B cell (primary cell): Measurements from ENCODE around the gene MTPN. TPM values are rescaled to one million over a fixed set of nuclear protein-coding genes. Genes with fewer than 3 reads are reported as not detected.

Experiments
- ATAC-seq: fragments of 200-7000 bp; cut with Tn5 transposase; one replicate; pipeline ENCODE4 v1.10.0; 2021; ENCODE audit warnings: low read depth, mild to moderate bottlenecking, moderate number of reproducible peaks, moderate library complexity
- CTCF ChIA-PET: fragments of 350-600 bp; sonication (Branson Sonifier 250); formaldehyde crosslinking; loops from one replicate; lab custom pipeline; 2021; ENCODE audit warnings: antibody characterized with exemption, inconsistent platforms; lab: Charles Lee
- POLR2A ChIA-PET: fragments of 350-600 bp; sonication (Branson Sonifier 250); formaldehyde crosslinking; loops from one replicate; lab custom pipeline; 2021; ENCODE audit warnings: antibody characterized with exemption; lab: Charles Lee
- DNase-seq: peaks from one replicate; pipeline ENCODE4 v3.0.0; 2013
- H2AFZ ChIP-seq: 2 replicates; pipeline ENCODE4 v1.6.1; 2012; ENCODE audit warnings: mild to moderate bottlenecking, low read depth, low read length; ENCODE audit not compliant: insufficient read depth, poor library complexity, severe bottlenecking
- H3K27ac ChIP-seq, 2 donors: 1 replicate in 1 of 2; 2 replicates in 1 of 2; pipeline ENCODE4 v1.5.1; 2012 to 2013; ENCODE audit warnings: low read length in 2 of 2, mild to moderate bottlenecking in 2 of 2, moderate library complexity in 1 of 2
- H3K27me3 ChIP-seq, 4 experiments: fragments of 200-600 bp in 1 of 4; sonication (generic) in 1 of 4; replicated peaks in 1 of 4; 1 replicate in 2 of 4; 2 replicates in 2 of 4; pipeline versions ENCODE4 v1.6.1 to v1.7.0; 2013 to 2016; ENCODE audit warnings: low read length in 3 of 4, mild to moderate bottlenecking in 2 of 4, mixed read lengths in 1 of 4, moderate library complexity in 1 of 4; ENCODE audit not compliant: insufficient read depth in 4 of 4, control insufficient read depth in 3 of 4; ENCODE audit errors: control extremely low read depth in 1 of 4
- H3K36me3 ChIP-seq, 2 experiments: replicated peaks in 1 of 2; 1 replicate in 1 of 2; 2 replicates in 1 of 2; pipeline versions ENCODE4 v1.6.1 to v1.7.1; 2013; ENCODE audit warnings: low read length in 1 of 2; ENCODE audit not compliant: insufficient read depth in 2 of 2, control insufficient read depth in 1 of 2; ENCODE audit errors: control extremely low read depth in 1 of 2, extremely low read depth in 1 of 2
- H3K4me1 ChIP-seq, 2 donors: fragments of 200-600 bp in 1 of 2; sonication (generic) in 1 of 2; 1 replicate in 1 of 2; 2 replicates in 1 of 2; pipeline versions ENCODE4 v1.5.1 to v1.6.1; 2013 to 2017; ENCODE audit warnings: low read length in 2 of 2; ENCODE audit not compliant: control insufficient read depth in 2 of 2, insufficient read depth in 2 of 2
- H3K4me2 ChIP-seq: replicated peaks from 2 replicates; pipeline ENCODE3; 2012; ENCODE audit warnings: mild to moderate bottlenecking, low read depth, low read length; ENCODE audit not compliant: poor library complexity, severe bottlenecking
- H3K4me3 ChIP-seq, 5 experiments: fragments of 200-600 bp in 1 of 5; sonication (generic) in 1 of 5; 1 replicate in 3 of 5; 2 replicates in 2 of 5; pipeline versions ENCODE4 v1.5.1 to v1.7.0; 2011 to 2016; ENCODE audit warnings: low read length in 4 of 5, mild to moderate bottlenecking in 4 of 5, low read depth in 2 of 5, control low read depth in 1 of 5, moderate library complexity in 1 of 5; ENCODE audit not compliant: insufficient read depth in 1 of 5; ENCODE audit errors: control extremely low read depth in 1 of 5, extremely low read depth in 1 of 5
- H3K79me2 ChIP-seq: fragments of 200-600 bp; sonication (generic); one replicate; pipeline ENCODE4 v1.6.0; 2016; ENCODE audit warnings: low read length; ENCODE audit not compliant: control insufficient read depth, insufficient read depth
- H3K9ac ChIP-seq: fragments of 200-600 bp; sonication (generic); 2 replicates; pipeline ENCODE4 v1.6.1; 2017; ENCODE audit warnings: mild to moderate bottlenecking, low read length, moderate library complexity
- H3K9me3 ChIP-seq, 3 donors: one replicate each; pipeline versions ENCODE4 v1.6.1 to v1.7.1; 2013; ENCODE audit warnings: low read length in 2 of 3; ENCODE audit not compliant: control insufficient read depth in 2 of 3, insufficient read depth in 1 of 3; ENCODE audit errors: control extremely low read depth in 1 of 3
- H4K20me1 ChIP-seq: 2 replicates; pipeline ENCODE4 v1.6.0; 2012; ENCODE audit warnings: mild to moderate bottlenecking, low read length; ENCODE audit not compliant: insufficient read depth, control insufficient read depth, poor library complexity, severe bottlenecking
- H3K27ac Mint-ChIP-seq: one replicate; pipeline ENCODE4 v1.8.0; 2021; ENCODE audit warnings: mixed read lengths
- H3K27me3 Mint-ChIP-seq: one replicate; pipeline ENCODE4 v1.8.0; 2021; ENCODE audit warnings: mixed read lengths
- H3K4me1 Mint-ChIP-seq: one replicate; pipeline ENCODE4 v1.8.0; 2021; ENCODE audit warnings: mixed read lengths
- H3K4me3 Mint-ChIP-seq: one replicate; pipeline ENCODE4 v1.8.0; 2021; ENCODE audit warnings: mixed read lengths
- H3K9me3 Mint-ChIP-seq: one replicate; pipeline ENCODE4 v1.8.0; 2022; ENCODE audit warnings: mixed read lengths; ENCODE audit not compliant: insufficient read depth
- EZH2 ChIP-seq: IDR thresholded peaks from 2 replicates; pipeline ENCODE4 v1.6.1; 2012; ENCODE audit warnings: borderline replicate concordance, low read depth, mild to moderate bottlenecking, moderate library complexity, low read length; ENCODE audit not compliant: insufficient read depth, poor library complexity, severe bottlenecking
- WGBS: methylation state at CpG from one replicate; pipeline ENCODE4 v1.1.5; 2013; ENCODE audit warnings: missing lambda C conversion rate; ENCODE audit not compliant: insufficient coverage; 5-methylcytosine and 5-hydroxymethylcytosine counted together
- intact Hi-C: fragments of 100-400 bp; cut with micrococcal nuclease; formaldehyde crosslinking; loops from one replicate; pipeline ENCODE4 v1.10.0; 2022
- polyA plus RNA-seq: library from polyadenylated mRNA; depleted of rRNA; stranded (reverse); fragments of >200 nt; gene quantifications from 2 replicates; pipeline ENCODE4 v1.2.3, GENCODE V29; 2012
- total RNA-seq, 2 donors: library from RNA; stranded (reverse); fragments of 120-200 nt in 1 of 2; gene quantifications; 1 replicate in 1 of 2; 2 replicates in 1 of 2; pipeline versions ENCODE4 v1.2.3 to v1.2.4, GENCODE V29; 2013 to 2022
- TF ChIP-seq, protein P1 (sequence below): fragments of 200-600 bp; IDR thresholded peaks from one replicate; pipeline ENCODE4 v1.8.0; 2022; ENCODE audit warnings: antibody characterized with exemption, mild to moderate bottlenecking

MTPN gene
- total and polyA plus RNA-seq, 2 donors (not counting 1 experiment from before 2014, with no cell fraction given) = 60.5 to 115 TPM

DNA sequence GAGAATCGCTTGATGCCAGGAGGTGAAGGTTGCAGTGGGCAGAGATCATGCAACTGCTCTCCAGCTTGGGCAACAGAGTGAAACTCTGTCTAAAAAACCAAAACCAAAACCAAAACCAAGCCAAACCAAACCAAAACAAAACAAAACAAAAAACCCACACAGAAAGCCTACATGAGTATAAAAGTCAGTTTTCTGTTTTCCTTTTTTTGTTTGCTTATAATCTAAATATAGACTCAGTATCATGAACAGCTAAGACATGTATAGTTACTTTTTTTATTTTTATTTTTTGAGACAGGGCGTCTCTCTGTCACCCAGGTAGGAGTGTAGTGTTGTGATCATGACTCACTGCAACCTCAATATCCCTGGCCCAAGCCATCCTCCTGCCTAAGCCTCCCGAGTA, 16.8 kb upstream of the MTPN start:
- Mint-ChIP-seq H3K4me1 (peaks cover 33% of the 10 kb centered on the region), H3K9me3 (no peaks in the 10 kb centered on the region), H3K27ac (peak overlapping the region; percentile 63), H3K27me3 (no peaks in the 10 kb centered on the region), H3K4me3 (peak overlapping the region; percentile 16)
- Histone ChIP-seq H4K20me1 (no peaks in the 10 kb centered on the region), H3K4me3 (peak overlapping the region in 2 of 5 experiments; percentile 1 to 12), H3K4me1 (peaks cover 21 to 22% of the 10 kb centered on the region in 2 donors), H3K27ac (no peak overlapping the region), H3K79me2 (peaks cover 46% of the 10 kb centered on the region), H2AFZ (no peak overlapping the region), H3K9me3 (no peaks in the 10 kb centered on the region), H3K9ac (peak overlapping the region; percentile 10), H3K27me3 (no peaks in the 10 kb centered on the region), H3K4me2 (peak overlapping the region; percentile 36), H3K36me3 (no peaks in the 10 kb centered on the region)
- CTCF ChIA-PET = interaction anchor here (1.2 to 4.2 kb wide), 3 partner anchors 13 to 27 kb away, joined by 3 to 25 read pairs (median 4); no protein-coding TSS in a partner anchor
- 71% methylated on average over 1 of the region's 3 CpGs for WGBS
- POLR2A ChIA-PET = no interaction called here
- TF ChIP-seq, protein P1, sequence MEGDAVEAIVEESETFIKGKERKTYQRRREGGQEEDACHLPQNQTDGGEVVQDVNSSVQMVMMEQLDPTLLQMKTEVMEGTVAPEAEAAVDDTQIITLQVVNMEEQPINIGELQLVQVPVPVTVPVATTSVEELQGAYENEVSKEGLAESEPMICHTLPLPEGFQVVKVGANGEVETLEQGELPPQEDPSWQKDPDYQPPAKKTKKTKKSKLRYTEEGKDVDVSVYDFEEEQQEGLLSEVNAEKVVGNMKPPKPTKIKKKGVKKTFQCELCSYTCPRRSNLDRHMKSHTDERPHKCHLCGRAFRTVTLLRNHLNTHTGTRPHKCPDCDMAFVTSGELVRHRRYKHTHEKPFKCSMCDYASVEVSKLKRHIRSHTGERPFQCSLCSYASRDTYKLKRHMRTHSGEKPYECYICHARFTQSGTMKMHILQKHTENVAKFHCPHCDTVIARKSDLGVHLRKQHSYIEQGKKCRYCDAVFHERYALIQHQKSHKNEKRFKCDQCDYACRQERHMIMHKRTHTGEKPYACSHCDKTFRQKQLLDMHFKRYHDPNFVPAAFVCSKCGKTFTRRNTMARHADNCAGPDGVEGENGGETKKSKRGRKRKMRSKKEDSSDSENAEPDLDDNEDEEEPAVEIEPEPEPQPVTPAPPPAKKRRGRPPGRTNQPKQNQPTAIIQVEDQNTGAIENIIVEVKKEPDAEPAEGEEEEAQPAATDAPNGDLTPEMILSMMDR = no peak
- TF ChIP-seq EZH2 = no peak
- ATAC-seq = no peak
- intact Hi-C loops = loop anchor here (5.0 kb wide), 1 partner anchor 37 kb away; no protein-coding TSS in a partner anchor
- DNase-seq = peak; percentile 33

GRCh38 chr7:135991906-135992305, 14.7 kb upstream of the MTPN start:
- ChIA-PET POLR2A (no interaction called here), CTCF (interaction anchor here (1.4 kb wide), 1 partner anchor 17 kb away, joined by 4 read pairs; no protein-coding TSS in a partner anchor)
- Mint-ChIP-seq H3K4me3 (no peak overlapping the region), H3K27me3 (no peaks in the 10 kb centered on the region), H3K9me3 (no peaks in the 10 kb centered on the region), H3K4me1 (peaks cover 33% of the 10 kb centered on the region), H3K27ac (no peak overlapping the region)
- Histone ChIP-seq H3K4me2 (no peak overlapping the region), H4K20me1 (no peaks in the 10 kb centered on the region), H3K27ac (no peak overlapping the region), H2AFZ (no peak overlapping the region), H3K27me3 (no peaks in the 10 kb centered on the region), H3K9ac (no peak overlapping the region), H3K9me3 (no peaks in the 10 kb centered on the region), H3K4me3 (no peak overlapping the region), H3K36me3 (no peaks in the 10 kb centered on the region), H3K79me2 (peaks cover 65% of the 10 kb centered on the region), H3K4me1 (peaks cover 21 to 22% of the 10 kb centered on the region in 2 donors)
- 100% methylated on average over 1 of the region's 2 CpGs for WGBS
- DNase-seq (no peak), ATAC-seq (no peak)
- TF ChIP-seq, protein P1 = no peak
- no peak for TF ChIP-seq EZH2
- intact Hi-C loops = loop anchor here (5.0 kb wide), 1 partner anchor 35 kb away; no protein-coding TSS in a partner anchor
